Ovary (tissue), 9 donors: Measurements from ENCODE around the gene ZBTB47. TPM values are rescaled to one million over a fixed set of nuclear protein-coding genes. Genes with fewer than 3 reads are reported as not detected.

ENCODE experiments used
- DNase-seq, 5 donors: peaks; one replicate each; pipeline ENCODE4 v3.0.0-alpha.2; 2019 to 2020
- H3K27ac ChIP-seq, 2 donors: fragments of 200-600 bp; one replicate each; pipeline versions ENCODE4 v1.5.1 to v1.8.0; 2019 to 2022
- H3K27me3 ChIP-seq: fragments of 200-600 bp; one replicate; pipeline ENCODE4 v1.8.0; 2022
- H3K36me3 ChIP-seq: fragments of 200-600 bp; sonication (generic); one replicate; pipeline ENCODE4 v1.5.1; 2019
- H3K4me1 ChIP-seq: one replicate; pipeline ENCODE4 v1.8.1; 2013; ENCODE audit warnings: mild to moderate bottlenecking, moderate library complexity; ENCODE audit not compliant: insufficient read depth
- H3K4me3 ChIP-seq: fragments of 200-600 bp; sonication (generic); one replicate; pipeline ENCODE4 v1.5.1; 2017
- H3K9me3 ChIP-seq, 2 donors: fragments of 200-600 bp in 1 of 2; sonication (generic) in 1 of 2; one replicate each; pipeline versions ENCODE4 v1.5.1 to v1.8.1; 2013 to 2019; ENCODE audit warnings: mild to moderate bottlenecking in 1 of 2, moderate library complexity in 1 of 2
- EP300 ChIP-seq: sonication (generic); formaldehyde crosslinking; IDR thresholded peaks from one replicate; pipeline ENCODE4 v1.6.1; 2017; ENCODE audit warnings: antibody characterized with exemption
- POLR2A ChIP-seq: fragments of 450-650 bp; IDR thresholded peaks from one replicate; pipeline ENCODE4 v1.6.1; 2017; ENCODE audit warnings: antibody characterized with exemption, mild to moderate bottlenecking, moderate library complexity
- WGBS, 3 donors: extraction: QIAGEN DNeasy Blood & Tissue Kit in 1 of 3; methylation state at CpG; one replicate each; pipeline versions ENCODE4 v1.1.5 to v1.1.7; 2013 to 2017; 5-methylcytosine and 5-hydroxymethylcytosine counted together
- intact Hi-C, 4 donors: fragments of 100-400 bp; cut with DNase I; formaldehyde crosslinking; loops; one replicate each; pipeline versions ENCODE4 v1.11.0 to v1.15.1; 2022 to 2023
- polyA plus RNA-seq, 2 donors: library from polyadenylated mRNA; stranded (reverse); fragments of 200-250 nt in 1 of 2; fragments of 350-450 nt in 1 of 2; fragmentation: Illumina TruSeq in 1 of 2; extraction: RNeasy Lipid Tissue Mini Kit (QIAGEN cat#74804) in 1 of 2; gene quantifications; one replicate each; pipeline ENCODE4 v1.2.3, GENCODE V29; 2013 to 2014
- total RNA-seq, 7 donors: library from RNA; depleted of rRNA in 2 of 7; stranded (reverse); fragments of >200 nt in 2 of 7; fragmentation: NEBNext Ultra II Directional in 3 of 7; extraction: Animal tissue kit (Norgen Biotek cat#: 25700) in 3 of 7; gene quantifications; one replicate each; pipeline versions ENCODE4 v1.1.0 to v1.2.4, GENCODE V29; 2016 to 2023
- TF ChIP-seq, protein P1 (sequence below), 3 donors: fragments of 450-650 bp in 2 of 3; fragments of 200-600 bp in 1 of 3; IDR thresholded peaks; one replicate each; pipeline versions ENCODE4 v1.5.1 to v1.8.0; 2016 to 2022; ENCODE audit warnings: antibody characterized with exemption in 3 of 3, mild to moderate bottlenecking in 1 of 3
- donor health status: DM: no; HTN: no; CAD: no; lungs with moderate emphysema.
- donor health status: DM: no; HTN: no; CAD: no.
- donor health status: Bipolar disorder and iron deficiency.
- donor health status: DM: yes; HTN: yes; CAD: no.
- donor health status: DM: no; HTN: no; CAD: no.
- donor health status: DM: yes; HTN: yes; CAD: no.

ZBTB47 gene
- total and polyA plus RNA-seq, 9 donors = 7.7 to 41.9 (median 25.0) TPM

DNA sequence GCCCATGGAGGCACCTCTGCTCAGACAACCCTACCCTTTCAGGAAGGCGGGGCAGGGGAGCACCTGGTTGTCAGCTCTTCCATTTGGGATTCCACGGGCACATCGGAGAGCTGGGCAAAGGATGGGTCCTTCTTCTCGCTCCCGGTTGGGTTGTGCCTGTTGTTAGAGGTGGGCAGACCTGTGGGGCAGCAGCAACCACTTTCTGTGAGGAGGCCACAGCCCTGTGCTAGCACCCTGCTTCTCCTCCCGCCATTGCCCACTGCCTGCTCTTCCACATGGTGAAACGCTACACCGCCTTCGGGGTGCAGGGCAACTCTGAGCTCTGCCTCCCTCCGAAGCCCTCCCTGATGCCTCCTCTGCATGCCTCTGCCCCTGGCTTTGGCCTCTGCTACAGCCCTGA is 56.1 kb downstream of the ZBTB47 start:
- TF ChIP-seq, protein P1, sequence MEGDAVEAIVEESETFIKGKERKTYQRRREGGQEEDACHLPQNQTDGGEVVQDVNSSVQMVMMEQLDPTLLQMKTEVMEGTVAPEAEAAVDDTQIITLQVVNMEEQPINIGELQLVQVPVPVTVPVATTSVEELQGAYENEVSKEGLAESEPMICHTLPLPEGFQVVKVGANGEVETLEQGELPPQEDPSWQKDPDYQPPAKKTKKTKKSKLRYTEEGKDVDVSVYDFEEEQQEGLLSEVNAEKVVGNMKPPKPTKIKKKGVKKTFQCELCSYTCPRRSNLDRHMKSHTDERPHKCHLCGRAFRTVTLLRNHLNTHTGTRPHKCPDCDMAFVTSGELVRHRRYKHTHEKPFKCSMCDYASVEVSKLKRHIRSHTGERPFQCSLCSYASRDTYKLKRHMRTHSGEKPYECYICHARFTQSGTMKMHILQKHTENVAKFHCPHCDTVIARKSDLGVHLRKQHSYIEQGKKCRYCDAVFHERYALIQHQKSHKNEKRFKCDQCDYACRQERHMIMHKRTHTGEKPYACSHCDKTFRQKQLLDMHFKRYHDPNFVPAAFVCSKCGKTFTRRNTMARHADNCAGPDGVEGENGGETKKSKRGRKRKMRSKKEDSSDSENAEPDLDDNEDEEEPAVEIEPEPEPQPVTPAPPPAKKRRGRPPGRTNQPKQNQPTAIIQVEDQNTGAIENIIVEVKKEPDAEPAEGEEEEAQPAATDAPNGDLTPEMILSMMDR (IDR thresholded peaks at IDR 0.05) = no peak
- TF ChIP-seq EP300 = no peak
- no peak for TF ChIP-seq POLR2A
- 91 to 93% (median 92%) methylated on average over 10 of the region's 10 CpGs for WGBS, 3 donors
- Histone ChIP-seq H3K9me3 (no peaks in the 10 kb centered on the region), H3K4me3 (no peak overlapping the region), H3K4me1 (no peaks in the 10 kb centered on the region), H3K27ac (no peak overlapping the region), H3K36me3 (no peaks in the 10 kb centered on the region), H3K27me3 (no peaks in the 10 kb centered on the region)
- peak in 2 of 5 donors; percentile 4 to 9 for DNase-seq
- intact Hi-C loops = no loop called here

DNA sequence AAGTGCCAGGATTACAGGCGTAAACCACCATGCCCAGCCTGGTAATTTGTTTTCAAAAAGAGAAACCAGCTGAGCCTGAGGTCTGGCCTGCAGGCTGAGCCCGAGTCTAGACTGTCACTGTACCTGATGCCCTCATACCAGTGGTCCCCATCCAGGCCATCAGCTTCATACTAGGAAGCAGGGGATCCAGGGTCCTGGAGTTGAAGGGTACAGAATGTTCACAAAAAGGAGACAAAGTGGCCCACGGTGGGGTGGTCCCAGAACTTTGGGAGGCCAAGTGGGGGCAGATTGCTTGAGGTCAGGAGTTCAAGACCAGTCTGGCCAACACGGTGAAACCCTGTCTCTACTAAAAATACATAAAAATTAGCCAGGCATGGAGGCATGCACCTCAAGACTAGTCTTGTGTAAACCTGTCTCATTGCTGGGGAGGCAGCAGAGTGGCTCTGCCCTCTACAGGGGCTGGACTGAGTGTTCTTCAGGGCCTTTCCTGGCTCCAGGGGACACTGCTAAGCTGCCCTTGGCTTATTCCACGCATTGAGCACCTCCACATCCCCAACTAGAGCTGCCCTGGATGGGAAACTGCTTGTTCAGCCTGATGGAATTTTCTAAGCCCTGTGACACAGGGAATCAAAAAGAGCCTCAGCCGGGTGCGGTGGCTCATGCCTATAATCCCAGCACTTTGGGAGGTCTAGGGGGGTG is 57.0 kb downstream of the ZBTB47 start:
- TF ChIP-seq POLR2A = no peak
- TF ChIP-seq EP300 = no peak
- TF ChIP-seq, protein P1 (IDR thresholded peaks at IDR 0.05) = no peak
- H3K27me3 ChIP-seq = no peaks in the 10 kb centered on the region
- intact Hi-C loops = no loop called here
- DNase-seq = peak in 3 of 5 donors; percentile 2 to 7 (median 4)
- WGBS, 3 donors = 71 to 75% (median 72%) methylated on average over 7 of the region's 7 CpGs
- no peaks in the 10 kb centered on the region for H3K9me3 ChIP-seq
- H3K27ac ChIP-seq = no peak overlapping the region
- H3K36me3 ChIP-seq = no peaks in the 10 kb centered on the region
- no peak overlapping the region for H3K4me3 ChIP-seq
- H3K4me1 ChIP-seq = no peaks in the 10 kb centered on the region

DNA sequence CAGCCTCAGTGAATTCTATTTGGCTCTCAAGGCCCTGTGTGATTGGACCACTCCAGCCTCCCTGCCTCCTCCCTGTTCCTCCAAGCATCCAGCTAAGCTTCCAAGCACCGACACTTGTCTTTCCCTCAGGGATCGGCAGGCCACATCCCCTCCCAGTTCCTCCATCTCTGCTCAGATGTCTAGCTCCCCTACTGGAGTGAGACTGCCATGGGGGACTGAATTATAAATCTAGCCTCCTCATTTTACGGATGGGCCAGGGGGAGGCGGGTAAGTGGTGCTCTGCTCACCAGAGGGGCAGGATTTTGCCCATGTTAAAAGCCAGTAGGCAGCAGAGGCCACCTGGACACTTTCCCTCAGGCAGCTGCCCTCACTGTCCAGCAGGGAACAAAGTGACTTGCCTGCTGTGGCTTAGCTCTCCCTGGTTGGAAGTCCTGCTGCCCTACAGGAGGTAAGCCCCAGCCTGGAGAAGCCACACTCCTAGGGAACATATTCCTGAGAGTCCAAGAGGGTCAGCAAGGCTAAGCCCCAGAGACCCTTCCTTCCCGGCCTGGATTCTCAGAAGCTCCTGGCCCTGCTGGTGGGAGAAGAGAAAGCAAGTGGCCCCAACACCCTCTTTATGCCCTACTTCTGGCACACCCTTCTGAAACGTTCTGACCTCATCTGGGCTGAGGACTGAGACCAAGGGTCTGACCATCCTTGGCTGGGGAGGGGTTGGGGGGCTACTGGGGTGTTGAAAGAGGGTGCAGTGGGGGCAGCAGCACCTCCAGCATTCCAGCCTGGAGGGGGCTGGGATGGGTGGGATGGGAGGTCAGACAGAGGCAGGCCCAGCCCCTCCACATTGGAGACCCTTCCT is 58.2 kb downstream of the ZBTB47 start:
- no peak for TF ChIP-seq POLR2A
- TF ChIP-seq, protein P1 (IDR thresholded peaks at IDR 0.05) = no peak
- TF ChIP-seq EP300 = no peak
- intact Hi-C loops = no loop called here
- Histone ChIP-seq H3K4me1 (no peaks in the 10 kb centered on the region), H3K27me3 (no peaks in the 10 kb centered on the region), H3K36me3 (no peaks in the 10 kb centered on the region), H3K27ac (no peak overlapping the region), H3K4me3 (no peak overlapping the region), H3K9me3 (no peaks in the 10 kb centered on the region)
- peak in 1 of 5 donors; percentile 6 for DNase-seq
- 44 to 54% (median 52%) methylated on average over 6 of the region's 6 CpGs for WGBS, 3 donors

DNA sequence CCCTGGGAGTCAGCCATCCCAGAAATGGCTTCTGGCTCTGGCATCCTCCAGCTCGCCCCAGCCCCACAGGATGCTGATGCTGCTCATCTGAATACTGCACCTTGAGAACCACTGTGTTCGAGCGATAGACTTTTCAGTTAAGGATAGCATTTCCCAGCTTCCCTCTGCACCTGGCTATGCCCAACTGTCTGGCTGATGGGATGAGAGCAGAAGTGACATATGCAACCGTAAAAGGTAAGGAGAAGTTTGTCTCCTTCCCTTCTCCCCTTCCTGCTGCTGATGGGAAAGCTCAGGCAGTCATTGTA is 58.8 kb downstream of the ZBTB47 start:
- peak in 1 of 5 donors; percentile 4 for DNase-seq
- H3K4me3 ChIP-seq = no peak overlapping the region
- H3K9me3 ChIP-seq = no peaks in the 10 kb centered on the region
- intact Hi-C loops = no loop called here
- TF ChIP-seq, protein P1 (IDR thresholded peaks at IDR 0.05) = no peak
- TF ChIP-seq POLR2A (no peak), EP300 (no peak)
- H3K36me3 ChIP-seq = no peaks in the 10 kb centered on the region
- no peaks in the 10 kb centered on the region for H3K4me1 ChIP-seq
- no peak overlapping the region for H3K27ac ChIP-seq
- no peaks in the 10 kb centered on the region for H3K27me3 ChIP-seq
- 87 to 89% (median 87%) methylated on average over 4 of the region's 4 CpGs for WGBS, 3 donors
